ENCODE data around the gene DNMT3L. TPM values are rescaled to one million over a fixed set of nuclear protein-coding genes. Genes with fewer than 3 reads are reported as not detected.

The DNMT3L gene
- total RNA-seq, 1 donor from 2014 or later: not detected

DNA sequence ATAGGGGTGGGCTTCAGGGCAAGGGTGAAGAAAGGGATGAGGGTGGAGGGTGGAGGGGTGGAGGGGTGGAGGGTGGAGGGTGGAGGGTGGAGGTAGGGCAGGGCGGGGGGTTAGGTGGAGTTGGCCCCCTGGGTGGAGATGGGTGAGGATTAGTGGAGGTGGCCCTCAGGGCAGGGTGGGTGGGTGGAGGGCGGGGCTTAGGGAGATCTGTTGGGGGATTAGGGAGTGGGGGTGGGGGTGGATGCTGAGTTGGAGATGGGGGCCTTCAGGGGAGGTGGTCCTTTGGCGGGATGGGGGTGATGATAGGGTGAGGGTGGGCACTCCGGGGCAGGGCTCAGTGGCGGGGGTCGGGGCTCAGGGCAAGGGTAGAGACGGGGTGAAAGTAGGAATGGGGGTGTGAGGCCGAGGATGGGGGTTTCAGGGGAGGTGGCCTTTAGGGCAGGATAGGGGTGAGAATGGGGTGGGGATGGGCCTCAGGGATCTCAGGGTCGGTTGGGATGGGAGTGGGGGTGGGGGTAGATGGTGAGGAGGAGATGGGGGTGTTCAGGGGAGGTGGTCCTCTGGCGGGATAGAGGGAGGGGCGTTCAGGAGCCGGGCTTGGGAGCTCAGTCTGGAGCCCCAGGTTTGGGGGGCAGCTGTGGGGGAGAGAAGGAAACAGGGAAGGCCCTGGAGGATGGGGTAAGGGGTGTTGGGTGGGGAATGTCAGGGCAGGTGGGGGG is 800 bp upstream of the DNMT3L start:
- no peaks in the 10 kb centered on the region for H3K27me3 Mint-ChIP-seq (ENCODE audit: low read depth)
- H3K9me3 Mint-ChIP-seq: no peaks in the 10 kb centered on the region
- no peak for DNase-seq (ENCODE audit: low read depth, low spot score)
- H3K36me3 Mint-ChIP-seq (ENCODE audit: low read depth): no peaks in the 10 kb centered on the region
- no peak overlapping the region for H3K4me3 Mint-ChIP-seq
- peaks cover 5% of the 10 kb centered on the region for H3K4me1 Mint-ChIP-seq
- no peak overlapping the region for H3K27ac Mint-ChIP-seq (ENCODE audit: unreplicated experiment)
- no peak for TF ChIP-seq CTCF (conservative IDR thresholded peaks at IDR 0.05)

DNA sequence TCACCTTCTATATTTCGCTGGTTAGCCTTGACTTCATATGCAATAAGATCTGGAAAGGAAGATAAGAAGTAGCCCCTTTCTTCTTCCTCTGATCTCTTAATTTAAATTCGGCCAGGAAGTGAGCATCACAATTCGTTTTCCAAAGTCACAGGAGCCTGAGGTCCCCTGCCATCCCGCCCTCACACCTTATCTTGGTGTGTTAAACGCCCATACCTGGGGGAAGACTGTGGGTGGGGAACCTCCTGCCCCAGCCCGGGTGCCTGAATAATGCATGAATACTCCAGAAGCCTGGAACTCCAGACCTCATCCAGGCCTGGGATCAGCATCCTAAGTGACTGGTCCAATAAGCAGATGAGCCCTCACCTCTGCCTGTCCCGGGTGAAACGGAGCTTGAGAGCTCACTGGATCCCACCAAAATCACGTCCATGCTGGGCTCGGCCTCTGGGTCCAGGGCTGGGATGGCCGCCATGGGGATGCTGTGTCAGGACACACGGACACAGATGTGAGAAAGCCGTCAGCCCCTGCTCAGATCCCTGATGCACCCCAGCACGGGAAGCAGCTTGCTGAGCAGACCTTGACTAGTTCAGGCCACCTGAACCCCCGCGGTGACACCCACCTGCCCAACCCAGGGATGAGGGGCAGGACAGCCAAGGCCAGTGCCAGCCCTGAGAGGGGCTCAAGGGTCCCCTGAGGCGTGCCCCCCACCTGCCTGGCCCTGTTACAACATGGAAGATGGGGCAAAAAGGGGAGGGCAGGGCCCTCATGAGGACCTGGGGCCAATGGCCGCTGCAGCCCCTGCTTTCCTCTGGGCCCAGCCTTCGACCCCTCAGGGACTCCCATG is 686 bp downstream of the DNMT3L start:
- Mint-ChIP-seq H3K36me3 (ENCODE audit: low read depth) (no peaks in the 10 kb centered on the region), H3K27ac (ENCODE audit: unreplicated experiment) (no peak overlapping the region), H3K4me1 (peaks cover 5% of the 10 kb centered on the region), H3K27me3 (ENCODE audit: low read depth) (no peaks in the 10 kb centered on the region), H3K4me3 (no peak overlapping the region), H3K9me3 (no peaks in the 10 kb centered on the region)
- DNase-seq (ENCODE audit: low read depth, low spot score): no peak
- no peak for TF ChIP-seq CTCF (conservative IDR thresholded peaks at IDR 0.05)

DNA sequence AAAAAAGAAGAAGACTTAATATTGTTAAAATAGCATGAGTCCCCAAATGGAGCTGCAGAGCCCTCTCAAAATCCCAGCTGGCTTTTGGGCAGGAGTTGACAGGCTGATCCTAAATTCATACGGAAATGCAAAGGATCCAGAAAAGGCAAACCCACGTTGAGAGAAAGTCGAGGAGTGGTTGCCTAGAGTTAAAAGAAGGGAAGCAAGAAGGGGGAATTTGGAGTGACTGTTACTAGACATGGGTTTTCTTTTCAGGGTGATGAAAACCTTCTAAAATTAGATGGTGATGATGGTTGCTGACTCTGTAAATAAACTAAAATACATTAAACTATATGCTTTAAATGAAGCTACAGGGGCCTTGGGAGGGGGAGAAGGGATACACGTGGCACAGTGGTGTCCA is 1.6 kb downstream of the DNMT3L start:
- DNase-seq (ENCODE audit: low read depth, low spot score): no peak
- TF ChIP-seq CTCF (conservative IDR thresholded peaks at IDR 0.05): no peak
- Mint-ChIP-seq H3K9me3 (no peaks in the 10 kb centered on the region), H3K27me3 (ENCODE audit: low read depth) (no peaks in the 10 kb centered on the region), H3K4me3 (no peak overlapping the region), H3K36me3 (ENCODE audit: low read depth) (no peaks in the 10 kb centered on the region), H3K27ac (ENCODE audit: unreplicated experiment) (no peak overlapping the region), H3K4me1 (peaks cover 5% of the 10 kb centered on the region)

- peaks cover 5% of the 10 kb centered on the region for H3K4me1 Mint-ChIP-seq
- no peak for TF ChIP-seq CTCF (conservative IDR thresholded peaks at IDR 0.05)
- no peaks in the 10 kb centered on the region for H3K27me3 Mint-ChIP-seq (ENCODE audit: low read depth)
- H3K36me3 Mint-ChIP-seq (ENCODE audit: low read depth): no peaks in the 10 kb centered on the region
- DNase-seq (ENCODE audit: low read depth, low spot score): no peak
- H3K9me3 Mint-ChIP-seq: no peaks in the 10 kb centered on the region
- no peak overlapping the region for H3K27ac Mint-ChIP-seq (ENCODE audit: unreplicated experiment)
- no peak overlapping the region for H3K4me3 Mint-ChIP-seq
These were observed 2.5 kb downstream of the DNMT3L start for GRCh38 chr21:44259082-44259705.

- H3K27ac Mint-ChIP-seq (ENCODE audit: unreplicated experiment): no peak overlapping the region
These were observed 3.5 kb downstream of the DNMT3L start for GRCh38 chr21:44258056-44258725.

More at GRCh38 chr21:44258056-44258725, 3.5 kb downstream of the DNMT3L start:
- Mint-ChIP-seq H3K9me3 (no peaks in the 10 kb centered on the region), H3K4me1 (no peaks in the 10 kb centered on the region), H3K36me3 (ENCODE audit: low read depth) (no peaks in the 10 kb centered on the region), H3K27me3 (ENCODE audit: low read depth) (no peaks in the 10 kb centered on the region), H3K4me3 (no peak overlapping the region)
- no peak for DNase-seq (ENCODE audit: low read depth, low spot score)
- no peak for TF ChIP-seq CTCF (conservative IDR thresholded peaks at IDR 0.05)
